IMR-90 (cell line): ENCODE results near the gene ADRA2B.

Experiments
- BHLHE40 ChIP-seq: fragments of 150-350 bp; IDR thresholded peaks from 2 replicates; pipeline ENCODE4 v1.6.1; 2016; ENCODE audit warnings: mild to moderate bottlenecking, low read depth, low read length
- TF ChIP-seq, protein P1 (sequence below): fragments of 150-350 bp; IDR thresholded peaks from 2 replicates; pipeline ENCODE4 v1.6.1; 2017; ENCODE audit warnings: mild to moderate bottlenecking, antibody characterized with exemption, low read length, low read depth
- TF ChIP-seq, protein P2 (sequence below): conservative IDR thresholded peaks from 2 replicates; pipeline ENCODE4 v1.5.1; 2012; ENCODE audit warnings: mild to moderate bottlenecking, low read depth, low read length, improper control_type of control experiment

- TF ChIP-seq, protein P1, sequence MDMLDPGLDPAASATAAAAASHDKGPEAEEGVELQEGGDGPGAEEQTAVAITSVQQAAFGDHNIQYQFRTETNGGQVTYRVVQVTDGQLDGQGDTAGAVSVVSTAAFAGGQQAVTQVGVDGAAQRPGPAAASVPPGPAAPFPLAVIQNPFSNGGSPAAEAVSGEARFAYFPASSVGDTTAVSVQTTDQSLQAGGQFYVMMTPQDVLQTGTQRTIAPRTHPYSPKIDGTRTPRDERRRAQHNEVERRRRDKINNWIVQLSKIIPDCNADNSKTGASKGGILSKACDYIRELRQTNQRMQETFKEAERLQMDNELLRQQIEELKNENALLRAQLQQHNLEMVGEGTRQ: peak; percentile 83
- peak; percentile 76 for TF ChIP-seq BHLHE40
- TF ChIP-seq, protein P2, sequence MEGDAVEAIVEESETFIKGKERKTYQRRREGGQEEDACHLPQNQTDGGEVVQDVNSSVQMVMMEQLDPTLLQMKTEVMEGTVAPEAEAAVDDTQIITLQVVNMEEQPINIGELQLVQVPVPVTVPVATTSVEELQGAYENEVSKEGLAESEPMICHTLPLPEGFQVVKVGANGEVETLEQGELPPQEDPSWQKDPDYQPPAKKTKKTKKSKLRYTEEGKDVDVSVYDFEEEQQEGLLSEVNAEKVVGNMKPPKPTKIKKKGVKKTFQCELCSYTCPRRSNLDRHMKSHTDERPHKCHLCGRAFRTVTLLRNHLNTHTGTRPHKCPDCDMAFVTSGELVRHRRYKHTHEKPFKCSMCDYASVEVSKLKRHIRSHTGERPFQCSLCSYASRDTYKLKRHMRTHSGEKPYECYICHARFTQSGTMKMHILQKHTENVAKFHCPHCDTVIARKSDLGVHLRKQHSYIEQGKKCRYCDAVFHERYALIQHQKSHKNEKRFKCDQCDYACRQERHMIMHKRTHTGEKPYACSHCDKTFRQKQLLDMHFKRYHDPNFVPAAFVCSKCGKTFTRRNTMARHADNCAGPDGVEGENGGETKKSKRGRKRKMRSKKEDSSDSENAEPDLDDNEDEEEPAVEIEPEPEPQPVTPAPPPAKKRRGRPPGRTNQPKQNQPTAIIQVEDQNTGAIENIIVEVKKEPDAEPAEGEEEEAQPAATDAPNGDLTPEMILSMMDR: no peak
Measured at GRCh38 chr2:96145036-96145847, 28.9 kb upstream of the ADRA2B start, which contains the start of gene DUSP2.
